Sigmoid colon (tissue), 7 donors: Measurements from ENCODE around the gene INPP5D. TPM values are rescaled to one million over a fixed set of nuclear protein-coding genes. Genes with fewer than 3 reads are reported as not detected.

Source experiments
- DNase-seq: peaks from one replicate; pipeline ENCODE4 v3.0.0-alpha.2; 2019
- H3K27ac ChIP-seq, 4 donors: fragments of 200-600 bp; sonication (generic); one replicate each; pipeline ENCODE4 v1.5.1; 2016 to 2019; ENCODE audit warnings: mild to moderate bottlenecking in 1 of 4
- H3K27me3 ChIP-seq, 3 donors: fragments of 200-600 bp; sonication (generic); one replicate each; pipeline ENCODE4 v1.5.1; 2019; ENCODE audit warnings: mild to moderate bottlenecking in 1 of 3
- H3K36me3 ChIP-seq, 4 donors: fragments of 200-600 bp; sonication (generic); one replicate each; pipeline ENCODE4 v1.5.1; 2016 to 2019
- H3K4me1 ChIP-seq, 4 donors: fragments of 200-600 bp; sonication (generic); one replicate each; pipeline ENCODE4 v1.5.1; 2017 to 2019
- H3K4me3 ChIP-seq, 4 donors: fragments of 200-600 bp; sonication (generic); one replicate each; pipeline ENCODE4 v1.5.1; 2017 to 2019; ENCODE audit warnings: mild to moderate bottlenecking in 2 of 4, moderate library complexity in 1 of 4
- H3K9me3 ChIP-seq, 4 donors: fragments of 200-600 bp in 3 of 4; sonication (generic) in 3 of 4; one replicate each; pipeline versions ENCODE4 v1.5.1 to v1.6.1; 2013 to 2019
- EP300 ChIP-seq, 4 donors: sonication (generic); formaldehyde crosslinking; IDR thresholded peaks; one replicate each; pipeline ENCODE4 v1.6.1; 2017; ENCODE audit warnings: antibody characterized with exemption in 4 of 4
- POLR2A ChIP-seq, 2 donors: fragments of 450-650 bp; IDR thresholded peaks; one replicate each; pipeline ENCODE4 v1.6.1; 2016; ENCODE audit warnings: antibody characterized with exemption in 2 of 2, mild to moderate bottlenecking in 2 of 2, moderate library complexity in 2 of 2
- POLR2AphosphoS5 ChIP-seq, 4 donors: sonication (generic); formaldehyde crosslinking; IDR thresholded peaks; one replicate each; pipeline ENCODE4 v1.6.1; 2017; ENCODE audit warnings: antibody characterized with exemption in 4 of 4
- WGBS, 2 donors: extraction: QIAGEN DNeasy Blood & Tissue Kit; methylation state at CpG; one replicate each; pipeline ENCODE4 v1.1.7; 2013; 5-methylcytosine and 5-hydroxymethylcytosine counted together
- intact Hi-C: fragments of 100-400 bp; cut with DNase I; formaldehyde crosslinking; loops from one replicate; pipeline ENCODE4 v1.15.1; 2023
- polyA plus RNA-seq, 3 donors: library from polyadenylated mRNA; stranded (reverse); fragments of 200-250 nt; gene quantifications; one replicate each; pipeline ENCODE4 v1.2.3, GENCODE V29; 2013
- total RNA-seq, 4 donors: library from RNA; depleted of rRNA; stranded (reverse); fragments of >200 nt; gene quantifications; one replicate each; pipeline ENCODE4 v1.1.0, GENCODE V29; 2016
- TF ChIP-seq, protein P1 (sequence below), 4 experiments: fragments of 450-650 bp in 3 of 4; fragments of 200-600 bp in 1 of 4; IDR thresholded peaks; one replicate each; pipeline ENCODE4 v1.5.1; 2016 to 2019; ENCODE audit warnings: antibody characterized with exemption in 4 of 4, mild to moderate bottlenecking in 3 of 4, moderate library complexity in 2 of 4
- donor health status: healthy with polysubstance abuse.
- donor health status: Bipolar disorder and iron deficiency.
- donor health status: healthy.

The INPP5D gene
- total and polyA plus RNA-seq, 7 donors, result 4.2 to 44.8 (median 8.7) TPM

DNA sequence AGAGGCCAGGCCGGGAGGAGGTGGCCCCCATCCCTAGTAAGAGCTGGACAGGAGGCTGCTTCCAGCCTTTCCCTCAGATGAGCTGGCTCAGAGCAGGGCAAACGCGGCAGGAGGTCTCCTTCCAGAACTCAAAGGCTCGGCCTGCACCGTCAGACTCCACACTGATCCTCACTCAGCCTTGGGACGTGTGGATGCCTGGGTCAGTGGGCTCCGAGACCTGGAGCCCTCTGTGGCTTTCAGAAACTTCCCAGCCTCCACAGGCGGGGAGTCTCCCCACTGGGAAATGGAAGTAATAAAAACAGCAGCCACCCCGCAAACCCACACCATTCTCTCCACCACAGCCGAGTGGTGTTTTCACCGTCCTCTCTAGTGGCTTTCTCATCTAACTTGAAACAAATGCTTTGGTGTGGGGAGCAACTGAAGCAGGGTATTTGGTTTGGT, 54.3 kb downstream of the INPP5D start:
- intact Hi-C loops, result no loop called here
- Histone ChIP-seq H3K4me3 (no peak overlapping the region), H3K27ac (no peak overlapping the region), H3K36me3 (no peaks in the 10 kb centered on the region), H3K27me3 (no peaks in the 10 kb centered on the region), H3K9me3 (no peaks in the 10 kb centered on the region), H3K4me1 (no peaks in the 10 kb centered on the region)
- TF ChIP-seq EP300 (IDR thresholded peaks at IDR 0.05), result no peak
- TF ChIP-seq, protein P1, sequence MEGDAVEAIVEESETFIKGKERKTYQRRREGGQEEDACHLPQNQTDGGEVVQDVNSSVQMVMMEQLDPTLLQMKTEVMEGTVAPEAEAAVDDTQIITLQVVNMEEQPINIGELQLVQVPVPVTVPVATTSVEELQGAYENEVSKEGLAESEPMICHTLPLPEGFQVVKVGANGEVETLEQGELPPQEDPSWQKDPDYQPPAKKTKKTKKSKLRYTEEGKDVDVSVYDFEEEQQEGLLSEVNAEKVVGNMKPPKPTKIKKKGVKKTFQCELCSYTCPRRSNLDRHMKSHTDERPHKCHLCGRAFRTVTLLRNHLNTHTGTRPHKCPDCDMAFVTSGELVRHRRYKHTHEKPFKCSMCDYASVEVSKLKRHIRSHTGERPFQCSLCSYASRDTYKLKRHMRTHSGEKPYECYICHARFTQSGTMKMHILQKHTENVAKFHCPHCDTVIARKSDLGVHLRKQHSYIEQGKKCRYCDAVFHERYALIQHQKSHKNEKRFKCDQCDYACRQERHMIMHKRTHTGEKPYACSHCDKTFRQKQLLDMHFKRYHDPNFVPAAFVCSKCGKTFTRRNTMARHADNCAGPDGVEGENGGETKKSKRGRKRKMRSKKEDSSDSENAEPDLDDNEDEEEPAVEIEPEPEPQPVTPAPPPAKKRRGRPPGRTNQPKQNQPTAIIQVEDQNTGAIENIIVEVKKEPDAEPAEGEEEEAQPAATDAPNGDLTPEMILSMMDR (IDR thresholded peaks at IDR 0.05), result no peak
- TF ChIP-seq POLR2A (IDR thresholded peaks at IDR 0.05), result no peak
- no peak for TF ChIP-seq POLR2AphosphoS5 (IDR thresholded peaks at IDR 0.05)
- WGBS, 2 donors, result 68 to 89% methylated on average over 11 of the region's 11 CpGs
- peak; percentile 42 for DNase-seq

DNA sequence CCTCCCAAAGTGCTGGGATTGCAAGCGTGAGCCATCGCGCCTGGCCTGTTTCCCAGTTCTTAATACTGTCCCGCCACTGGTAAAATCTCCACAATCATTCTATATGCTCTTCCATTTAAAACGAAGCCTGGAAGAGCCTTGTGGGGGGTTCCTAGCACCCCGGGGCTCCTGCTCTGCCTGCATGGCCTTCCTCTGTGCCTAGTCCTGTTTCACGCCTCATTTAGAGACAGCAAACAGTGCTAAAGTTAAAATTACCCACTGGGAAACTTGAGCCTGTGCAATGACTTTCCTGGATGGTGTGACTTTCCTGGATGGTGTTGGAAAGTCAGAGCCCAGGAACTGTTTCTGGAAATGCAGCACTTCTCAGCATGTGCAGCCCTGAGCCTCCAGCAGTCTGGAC, 55.0 kb downstream of the INPP5D start:
- WGBS, 2 donors, result 78 to 86% methylated on average over 7 of the region's 7 CpGs
- Histone ChIP-seq H3K4me1 (no peaks in the 10 kb centered on the region), H3K4me3 (no peak overlapping the region), H3K27ac (no peak overlapping the region), H3K36me3 (no peaks in the 10 kb centered on the region), H3K9me3 (no peaks in the 10 kb centered on the region), H3K27me3 (no peaks in the 10 kb centered on the region)
- peak; percentile 2 for DNase-seq
- TF ChIP-seq EP300 (IDR thresholded peaks at IDR 0.05) (no peak), POLR2A (IDR thresholded peaks at IDR 0.05) (no peak), POLR2AphosphoS5 (IDR thresholded peaks at IDR 0.05) (no peak)
- TF ChIP-seq, protein P1 (IDR thresholded peaks at IDR 0.05), result no peak
- intact Hi-C loops, result no loop called here

DNA sequence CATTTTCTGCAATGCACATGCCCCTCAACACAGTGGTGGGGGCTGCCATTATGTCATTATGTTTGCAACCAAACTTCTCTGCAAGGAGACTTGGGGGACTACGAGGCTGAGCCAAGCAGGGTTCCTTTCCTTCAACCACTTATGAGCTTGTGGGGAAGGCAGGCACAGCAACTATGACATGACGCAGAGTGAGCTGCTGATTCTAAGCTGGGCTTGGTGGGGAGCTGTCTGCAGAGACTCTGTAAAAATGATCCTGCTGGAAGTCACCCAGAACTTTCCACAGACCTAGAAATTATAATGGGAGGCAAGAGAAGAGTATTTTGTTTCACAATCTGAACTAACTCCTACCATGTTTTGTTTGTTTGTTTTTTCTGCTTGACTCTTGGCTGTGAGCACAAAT, 55.6 kb downstream of the INPP5D start:
- Histone ChIP-seq H3K9me3 (no peaks in the 10 kb centered on the region), H3K4me3 (no peak overlapping the region), H3K4me1 (no peaks in the 10 kb centered on the region), H3K36me3 (no peaks in the 10 kb centered on the region), H3K27ac (no peak overlapping the region), H3K27me3 (no peaks in the 10 kb centered on the region)
- 55 to 72% methylated on average over 2 of the region's 2 CpGs for WGBS, 2 donors
- intact Hi-C loops, result no loop called here
- peak; percentile 25 for DNase-seq
- TF ChIP-seq, protein P1 (IDR thresholded peaks at IDR 0.05), result no peak
- no peak for TF ChIP-seq POLR2A (IDR thresholded peaks at IDR 0.05)
- no peak for TF ChIP-seq POLR2AphosphoS5 (IDR thresholded peaks at IDR 0.05)
- no peak for TF ChIP-seq EP300 (IDR thresholded peaks at IDR 0.05)

DNA sequence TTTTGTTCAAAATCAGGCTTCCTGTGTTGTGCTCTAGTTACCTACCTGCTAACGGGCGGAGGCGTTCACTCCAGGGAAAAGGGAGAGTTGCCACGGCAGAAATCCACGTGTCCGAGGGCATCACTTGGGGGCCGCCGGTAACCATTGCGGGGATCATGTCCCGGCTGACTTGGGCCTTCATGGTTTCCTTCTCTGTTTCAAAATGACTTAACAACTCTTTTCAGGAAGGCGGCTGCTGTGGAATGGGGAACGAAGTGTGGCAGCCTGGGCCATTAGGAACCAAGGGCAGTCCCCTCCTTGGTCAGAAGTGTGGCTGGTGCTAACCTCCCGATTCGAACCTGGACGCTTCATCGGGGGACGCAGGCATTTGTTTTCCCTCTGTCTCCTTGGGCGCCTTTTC, 56.8 kb downstream of the INPP5D start:
- intact Hi-C loops, result no loop called here
- no peak for DNase-seq
- Histone ChIP-seq H3K36me3 (no peaks in the 10 kb centered on the region), H3K27me3 (no peaks in the 10 kb centered on the region), H3K4me3 (no peak overlapping the region), H3K4me1 (no peaks in the 10 kb centered on the region), H3K27ac (no peak overlapping the region), H3K9me3 (no peaks in the 10 kb centered on the region)
- WGBS, 2 donors, result 84 to 87% methylated on average over 18 of the region's 18 CpGs
- TF ChIP-seq, protein P1 (IDR thresholded peaks at IDR 0.05), result no peak
- TF ChIP-seq POLR2A (IDR thresholded peaks at IDR 0.05) (no peak), EP300 (IDR thresholded peaks at IDR 0.05) (no peak), POLR2AphosphoS5 (IDR thresholded peaks at IDR 0.05) (no peak)

DNA sequence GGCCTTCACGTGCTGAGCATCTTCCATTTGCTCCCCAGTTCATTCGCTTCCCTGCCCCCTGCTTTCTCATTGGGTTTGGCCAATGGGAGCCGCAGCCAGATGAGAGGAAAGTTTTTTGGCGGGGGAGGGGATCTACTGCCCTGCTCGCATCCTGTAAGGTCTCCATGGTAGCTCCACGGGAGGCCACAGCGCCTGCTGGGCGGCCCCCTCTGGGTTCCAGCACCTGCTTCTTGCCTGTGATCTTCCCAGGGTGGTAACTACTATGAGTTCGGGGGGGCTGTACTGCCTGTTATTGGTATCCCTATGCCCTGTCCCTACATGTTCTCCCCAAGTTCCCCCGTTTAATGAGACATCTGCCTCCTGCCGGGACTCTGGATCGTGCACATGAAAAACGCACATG, 57.2 kb downstream of the INPP5D start:
- intact Hi-C loops, result no loop called here
- DNase-seq, result peak; percentile 29
- H3K4me1 ChIP-seq, result no peaks in the 10 kb centered on the region
- H3K36me3 ChIP-seq, result no peaks in the 10 kb centered on the region
- 84 to 90% methylated on average over 13 of the region's 13 CpGs for WGBS, 2 donors
- H3K27ac ChIP-seq, result no peak overlapping the region
- no peak for TF ChIP-seq EP300 (IDR thresholded peaks at IDR 0.05)
- no peak for TF ChIP-seq POLR2A (IDR thresholded peaks at IDR 0.05)
- no peak for TF ChIP-seq POLR2AphosphoS5 (IDR thresholded peaks at IDR 0.05)
- TF ChIP-seq, protein P1 (IDR thresholded peaks at IDR 0.05), result no peak
- H3K27me3 ChIP-seq, result no peaks in the 10 kb centered on the region
- no peaks in the 10 kb centered on the region for H3K9me3 ChIP-seq
- H3K4me3 ChIP-seq, result no peak overlapping the region
